GM12891 (cell line): ENCODE data around the gene MGME1.

Experiments
- POLR2A ChIP-seq: IDR thresholded peaks from 2 replicates; pipeline ENCODE4 v1.6.1; 2011; ENCODE audit warnings: low read depth, low read length, control low read depth
- POLR2AphosphoS5 ChIP-seq: IDR thresholded peaks from 2 replicates; pipeline ENCODE4 v1.6.1; 2011; ENCODE audit warnings: low read depth, low read length, control low read depth
- TAF1 ChIP-seq: IDR thresholded peaks from 2 replicates; pipeline ENCODE4 v1.6.1; 2011; ENCODE audit warnings: low read depth, low read length, control low read depth

- no peak for TF ChIP-seq TAF1
- no peak for TF ChIP-seq POLR2AphosphoS5
- TF ChIP-seq POLR2A = no peak
Observed at GRCh38 chr20:17959257-17959627, 9.6 kb upstream of the MGME1 start.
